Motor neuron (in vitro differentiated cells): Measurements from ENCODE around the gene BEX1. TPM values are rescaled to one million over a fixed set of nuclear protein-coding genes. Genes with fewer than 3 reads are reported as not detected.
"Not testable (repeated sequence)": the region's sequence is repeated elsewhere in the genome, so short reads cannot be mapped to it uniquely, and the experiment has no call there.

Experiments used
- ATAC-seq, 8 experiments: fragments of 200-7000 bp; cut with Tn5 transposase; replicated peaks in 6 of 8; 2 replicates each; pipeline ENCODE4 v1.8.0; 2021; ENCODE audit warnings: mild to moderate bottlenecking in 8 of 8, moderate library complexity in 8 of 8
- H3K27ac ChIP-seq, 2 donors: fragments of 250-450 bp; sonication (Bioruptor Pico); 2 replicates each; pipeline ENCODE4 v1.9.0; 2021; ENCODE audit warnings: antibody characterized with exemption in 2 of 2, mild to moderate bottlenecking in 2 of 2, moderate library complexity in 1 of 2
- H3K4me1 ChIP-seq, 2 donors: fragments of 250-450 bp; sonication (Bioruptor Pico); replicated peaks in 1 of 2; 2 replicates each; pipeline ENCODE4 v1.6.1; 2021; ENCODE audit warnings: antibody characterized with exemption in 2 of 2, mild to moderate bottlenecking in 2 of 2, moderate library complexity in 1 of 2
- H3K4me3 ChIP-seq, 5 donors: fragments of 250-450 bp; sonication (Bioruptor Pico); 2 replicates each; pipeline ENCODE4 v1.9.0; 2021; ENCODE audit warnings: antibody characterized with exemption in 5 of 5, mild to moderate bottlenecking in 5 of 5, moderate library complexity in 4 of 5
- WGBS, 10 experiments: fragments of 450-650 bp; shearing (Covaris generic); methylation state at CpG; one replicate each; pipeline ENCODE4 v1.0.0; 2022; 5-methylcytosine and 5-hydroxymethylcytosine counted together
- in situ Hi-C, 9 experiments: fragments of 400-800 bp; cut with MboI; loops; one replicate each; pipeline ENCODE4 v1.15.0; 2021; ENCODE audit warnings: low sequenced_read_pairs in 9 of 9, low pct_unique_long_range_greater_than_20kb in 2 of 9; ENCODE audit not compliant: unreplicated experiment in 9 of 9
- total RNA-seq, 8 experiments: library from RNA; unstranded; fragments of 300-600 nt; gene quantifications; 2 replicates each; pipeline versions ENCODE4 v1.2.3 to v1.2.4, GENCODE V29; 2022

Gene BEX1
- total RNA-seq, 8 experiments from 2014 or later, result 8.8 to 352 (median 299) TPM; not detected in 2

DNA sequence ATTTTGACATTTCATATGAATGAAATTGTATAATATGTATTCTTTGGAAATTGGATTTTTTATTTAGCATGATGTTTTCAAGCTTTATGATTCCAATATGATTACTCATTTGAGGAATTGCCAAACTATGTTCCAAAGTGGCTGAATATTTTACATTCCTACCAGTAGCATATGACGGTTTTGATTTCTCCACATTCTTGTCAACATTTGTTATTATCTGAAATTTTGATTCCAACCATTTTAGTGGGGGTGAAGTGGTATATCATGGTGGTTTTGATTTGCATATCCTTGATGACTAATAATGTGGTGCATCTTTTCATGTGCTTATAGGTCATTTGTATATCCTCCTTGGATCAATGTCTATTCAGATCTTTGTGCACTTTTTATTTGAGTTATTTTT, 2.6 kb upstream of the BEX1 start:
- WGBS, 10 experiments, result 0 to 100% (median 82%) methylated on average over 1 of the region's 1 CpG; no CpG with 5 or more reads in 6 of the 10 experiments
- Histone ChIP-seq H3K4me1 (peaks cover 0 to 5% of the 10 kb centered on the region in 2 donors), H3K27ac (no peak overlapping the region), H3K4me3 (no peak overlapping the region)
- in situ Hi-C loops, result loop anchor here in 1 of 9 experiments (25.0 kb wide), 1 partner anchor 96 kb away; no protein-coding TSS in a partner anchor
- ATAC-seq, result no peak

DNA sequence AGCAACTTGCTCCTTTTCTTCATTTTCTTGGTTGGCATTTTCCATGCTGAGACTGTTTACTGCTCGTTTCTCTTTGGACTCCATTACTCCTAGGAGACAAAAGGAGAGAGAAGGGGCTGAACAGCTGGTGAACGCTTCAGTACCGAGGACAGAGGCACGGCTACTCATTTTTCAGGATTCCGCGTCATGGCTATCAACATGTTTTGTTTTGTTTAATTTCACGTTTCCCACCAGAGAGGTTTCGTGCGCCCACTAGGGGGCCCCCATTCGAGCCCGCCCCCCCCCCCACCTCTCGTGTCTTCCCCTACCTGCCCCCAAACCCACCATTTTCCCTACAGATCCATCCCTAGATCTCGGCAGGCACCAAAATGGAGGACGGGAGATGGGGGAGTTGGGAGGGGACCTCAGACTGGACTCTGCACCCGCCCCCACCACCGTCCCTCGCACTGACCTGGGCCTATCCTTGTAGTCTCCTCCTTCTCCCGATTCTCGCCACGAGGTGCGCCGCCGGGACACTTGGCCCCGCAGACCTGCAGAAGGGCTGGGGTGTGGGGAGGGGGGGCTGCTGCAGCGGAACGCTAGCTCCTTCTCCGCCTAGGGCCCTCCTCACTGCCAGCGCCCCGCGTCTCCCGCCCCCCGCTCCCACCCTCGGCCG, 653 bp downstream of the BEX1 start:
- ATAC-seq, result peak; percentile 42 to 74 (median 60)
- Histone ChIP-seq H3K4me1 (peaks cover 0 to 5% of the 10 kb centered on the region in 2 donors), H3K4me3 (peak overlapping the region; percentile 61 to 92 (median 78)), H3K27ac (peak overlapping the region; percentile 92 to 93)
- WGBS, 10 experiments, result 0 to 20% (median 6%) methylated on average over 1 to 3 of the region's 34 CpGs; no CpG with 5 or more reads in 6 of the 10 experiments
- in situ Hi-C loops, result loop anchor here in 1 of 9 experiments (25.0 kb wide), 1 partner anchor 99 kb away; no protein-coding TSS in a partner anchor

- in situ Hi-C loops, result loop anchor here in 1 of 9 experiments (25.0 kb wide), 1 partner anchor 101 kb away; no protein-coding TSS in a partner anchor
- H3K4me1 ChIP-seq, result peaks cover 0 to 5% of the 10 kb centered on the region in 2 donors
- 0 to 65% (median 20%) methylated on average over 1 to 3 of the region's 3 CpGs; no CpG with 5 or more reads in 6 of the 10 experiments for WGBS, 10 experiments
Measured at GRCh38 chrX:103061486-103061885, 2.5 kb downstream of the BEX1 start.

GRCh38 chrX:103056902-103057301, 7.1 kb downstream of the BEX1 start:
- in situ Hi-C loops, result loop anchor here in 1 of 9 experiments (25.0 kb wide), 1 partner anchor 105 kb away; no protein-coding TSS in a partner anchor
- H3K27ac ChIP-seq, result no peak overlapping the region
- H3K4me1 ChIP-seq, result no peaks in the 10 kb centered on the region
- no peak overlapping the region for H3K4me3 ChIP-seq
- ATAC-seq, result no peak
- 0 to 100% (median 64%) methylated on average over 1 to 2 of the region's 2 CpGs; no CpG with 5 or more reads in 4 of the 10 experiments for WGBS, 10 experiments

More at GRCh38 chrX:103061486-103061885, 2.5 kb downstream of the BEX1 start:
- no peak overlapping the region for H3K4me3 ChIP-seq
- ATAC-seq, result no peak
- no peak overlapping the region for H3K27ac ChIP-seq

GRCh38 chrX:103052625-103053024, 11.3 kb downstream of the BEX1 start:
- Histone ChIP-seq H3K4me1 (no peaks in the 10 kb centered on the region), H3K4me3 (no peak overlapping the region), H3K27ac (no peak overlapping the region)
- in situ Hi-C loops, result loop anchor here in 1 of 9 experiments (25.0 kb wide), 1 partner anchor 110 kb away; no protein-coding TSS in a partner anchor
- no peak for ATAC-seq

DNA sequence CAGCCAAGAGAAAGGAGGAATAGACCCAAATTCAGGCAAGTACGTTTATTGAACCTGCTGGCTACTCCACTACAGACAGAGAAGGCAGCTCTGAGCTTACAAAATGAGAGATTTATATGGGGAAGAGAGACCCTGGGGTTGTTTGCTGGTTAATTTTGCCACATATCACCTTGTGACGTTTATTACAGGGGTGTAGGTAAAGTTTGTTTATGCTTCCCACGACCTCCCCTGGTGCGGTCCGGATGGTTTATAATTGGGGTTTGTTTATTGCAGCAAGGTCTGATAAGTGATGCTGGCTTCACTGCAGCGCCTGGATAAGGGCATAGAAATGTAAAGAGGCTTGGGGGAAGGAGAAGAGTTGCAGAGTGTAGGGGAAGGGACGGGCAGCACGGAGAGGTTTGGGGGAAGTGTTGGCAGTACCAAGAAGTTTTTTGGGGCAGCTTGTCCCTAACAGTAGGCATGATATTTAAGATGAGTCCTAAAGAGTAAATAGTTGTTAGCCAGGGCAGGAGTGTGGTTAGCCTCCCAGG, 12.6 kb downstream of the BEX1 start:
- WGBS, 10 experiments, result 0 to 30% (median 4%) methylated on average over 2 to 8 of the region's 8 CpGs; no CpG with 5 or more reads in 7 of the 10 experiments
- no peak overlapping the region for H3K27ac ChIP-seq
- ATAC-seq, result no peak
- H3K4me1 ChIP-seq, result no peaks in the 10 kb centered on the region
- no peak overlapping the region for H3K4me3 ChIP-seq
- in situ Hi-C loops, result loop anchor here in 1 of 9 experiments (25.0 kb wide), 1 partner anchor 111 kb away; no protein-coding TSS in a partner anchor

DNA sequence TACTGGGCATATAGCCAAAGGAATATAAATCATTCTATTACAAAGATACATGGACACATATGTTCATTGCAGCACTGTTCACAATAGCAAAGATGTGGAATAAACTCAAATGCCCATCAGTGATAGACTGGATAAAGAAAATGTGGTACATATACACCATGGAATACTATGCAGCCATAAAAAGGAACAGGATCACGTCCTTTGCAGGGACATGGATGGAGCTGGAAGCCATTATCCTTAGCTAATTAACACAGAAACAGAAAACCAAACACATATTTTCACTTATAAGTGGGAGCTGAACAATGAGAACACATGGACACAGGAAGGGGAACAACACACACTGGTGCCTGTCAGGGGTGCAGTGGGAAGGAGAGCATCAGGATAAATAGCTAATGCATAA, 30.6 kb downstream of the BEX1 start:
- in situ Hi-C loops, H3K4me3 ChIP-seq, ATAC-seq, H3K27ac ChIP-seq, H3K4me1 ChIP-seq: not testable (repeated sequence)
- WGBS, 10 experiments, result 60% methylated on average over 1 of the region's 1 CpG; no CpG with 5 or more reads in 8 of the 10 experiments

GRCh38 chrX:103017542-103017941, 46.4 kb downstream of the BEX1 start:
- Histone ChIP-seq H3K4me3 (no peak overlapping the region), H3K4me1 (no peaks in the 10 kb centered on the region), H3K27ac (no peak overlapping the region)
- no peak for ATAC-seq
- in situ Hi-C loops, result no loop called here
- WGBS, 10 experiments, result 35% methylated on average over 4 of the region's 4 CpGs; no CpG with 5 or more reads in 9 of the 10 experiments

- Histone ChIP-seq H3K4me3 (no peak overlapping the region), H3K27ac (no peak overlapping the region), H3K4me1 (no peaks in the 10 kb centered on the region)
- no peak for ATAC-seq
- in situ Hi-C loops, result no loop called here
- 0 to 50% (median 49%) methylated on average over 1 to 3 of the region's 3 CpGs; no CpG with 5 or more reads in 7 of the 10 experiments for WGBS, 10 experiments
Measured at GRCh38 chrX:103012945-103013344, 51.0 kb downstream of the BEX1 start.

Other genes starting within 250 kb of the BEX1 start
- 1 to 10 TPM in 2 of 8 experiments, under 1 TPM in 5, not detected in 1; 0.16 to 1.9 (median 0.41) TPM for gene RAB40AL, start 126.9 kb downstream of the BEX1 start, total RNA-seq
- 10 to 100 TPM in 1 of 8 experiments, under 1 TPM in 3, not detected in 4; 0.24 to 34.6 (median 0.35) TPM for gene NXF3, start 29.0 kb upstream of the BEX1 start, total RNA-seq
- gene BEX4, start 150.9 kb upstream of the BEX1 start, total RNA-seq, result 100 to 1,000 TPM in 5 of 8 experiments, 10 to 100 TPM in 1, 1 to 10 TPM in 1, under 1 TPM in 1; 0.56 to 199 (median 110) TPM
- 100 to 1,000 TPM in 4 of 8 experiments, 10 to 100 TPM in 4; 69.1 to 145 (median 105) TPM for gene TCEAL8, start 191.0 kb upstream of the BEX1 start, total RNA-seq
- 10 to 100 TPM in 5 of 8 experiments, 1 to 10 TPM in 2, under 1 TPM in 1; 0.87 to 47.2 (median 11.4) TPM for gene TCEAL5, start 212.6 kb upstream of the BEX1 start, total RNA-seq
- 100 to 1,000 TPM in 4 of 8 experiments, 10 to 100 TPM in 3, 1 to 10 TPM in 1; 1.5 to 166 (median 99.5) TPM for gene BEX2, start 246.8 kb upstream of the BEX1 start, total RNA-seq